PC-9 (cell line): Measurements from ENCODE around the gene CDKN1B.

ENCODE experiments used
- CTCF ChIP-seq: fragments of 200-600 bp; sonication (generic); conservative IDR thresholded peaks from 2 replicates; pipeline ENCODE4 v1.6.1; 2017; ENCODE audit warnings: mixed run types, antibody characterized with exemption, mild to moderate bottlenecking, moderate library complexity
- EZH2 ChIP-seq: fragments of 200-600 bp; sonication (generic); IDR thresholded peaks from 2 replicates; pipeline ENCODE4 v1.8.0; 2017; ENCODE audit warnings: antibody characterized with exemption, low read depth

- TF ChIP-seq CTCF = no peak
- TF ChIP-seq EZH2 = no peak
Measured at GRCh38 chr12:12700254-12700653, 16.9 kb upstream of the CDKN1B start.
